IgD-negative memory B cell (primary cell): Measurements from ENCODE around the gene DOCK1. TPM values are rescaled to one million over a fixed set of nuclear protein-coding genes. Genes with fewer than 3 reads are reported as not detected.
"Not testable (repeated sequence)": the region's sequence is repeated elsewhere in the genome, so short reads cannot be mapped to it uniquely, and the experiment has no call there.

ENCODE experiments used
- H3K27ac Mint-ChIP-seq, 3 donors: one replicate each; pipeline ENCODE4 v1.8.0; 2020 to 2022; ENCODE audit warnings: mild to moderate bottlenecking in 3 of 3, mixed read lengths in 3 of 3, moderate library complexity in 1 of 3
- H3K27me3 Mint-ChIP-seq: one replicate; pipeline ENCODE4 v1.8.0; 2021; ENCODE audit warnings: mixed read lengths
- H3K36me3 Mint-ChIP-seq: one replicate; pipeline ENCODE4 v1.8.0; 2020; ENCODE audit warnings: mild to moderate bottlenecking, mixed read lengths
- H3K4me1 Mint-ChIP-seq, 3 donors: one replicate each; pipeline ENCODE4 v1.8.0; 2020 to 2022; ENCODE audit warnings: mixed read lengths in 3 of 3, mild to moderate bottlenecking in 1 of 3
- H3K4me3 Mint-ChIP-seq, 4 donors: one replicate each; pipeline ENCODE4 v1.8.0; 2020 to 2022; ENCODE audit warnings: mild to moderate bottlenecking in 4 of 4, mixed read lengths in 4 of 4, moderate library complexity in 3 of 4
- H3K9me3 Mint-ChIP-seq, 3 donors: one replicate each; pipeline ENCODE4 v1.8.0; 2020 to 2021; ENCODE audit warnings: mixed read lengths in 3 of 3, mild to moderate bottlenecking in 1 of 3
- polyA plus RNA-seq: library from polyadenylated mRNA; unstranded; fragments of 300-500 nt; fragmentation: Illumina TruSeq; gene quantifications from one replicate; pipeline ENCODE4 v1.2.3, GENCODE V29; 2021

Gene DOCK1
- polyA plus RNA-seq, 1 donor from 2014 or later = not detected

GRCh38 chr10:127308031-127308430 lies 402.8 kb downstream of the DOCK1 start:
- H3K9me3 Mint-ChIP-seq = peaks cover under 1 to 3% (median 2%) of the 10 kb centered on the region in 3 donors
- no peaks in the 10 kb centered on the region for H3K36me3 Mint-ChIP-seq
- peaks cover 0 to 2% (median 0%) of the 10 kb centered on the region in 3 donors for H3K4me1 Mint-ChIP-seq
- H3K4me3 Mint-ChIP-seq = no peak overlapping the region
- H3K27ac Mint-ChIP-seq = no peak overlapping the region
- H3K27me3 Mint-ChIP-seq = no peaks in the 10 kb centered on the region

GRCh38 chr10:127309619-127310018 lies 404.4 kb downstream of the DOCK1 start:
- H3K36me3 Mint-ChIP-seq, H3K4me1 Mint-ChIP-seq, H3K9me3 Mint-ChIP-seq, H3K27me3 Mint-ChIP-seq, H3K4me3 Mint-ChIP-seq: not testable (repeated sequence)
- H3K27ac Mint-ChIP-seq = peak overlapping the region in 1 of 3 donors; percentile 16

- peaks cover 0 to 1% (median 0%) of the 10 kb centered on the region in 3 donors for H3K4me1 Mint-ChIP-seq
- H3K27ac Mint-ChIP-seq = no peak overlapping the region
- no peak overlapping the region for H3K4me3 Mint-ChIP-seq
- H3K27me3 Mint-ChIP-seq = no peaks in the 10 kb centered on the region
- H3K36me3 Mint-ChIP-seq = no peaks in the 10 kb centered on the region
- H3K9me3 Mint-ChIP-seq = peaks cover 0 to 3% (median 0%) of the 10 kb centered on the region in 3 donors
Measured at GRCh38 chr10:127310430-127310829, 405.2 kb downstream of the DOCK1 start.

GRCh38 chr10:127310923-127311322 lies 405.7 kb downstream of the DOCK1 start:
- H3K4me3 Mint-ChIP-seq = no peak overlapping the region
- H3K4me1 Mint-ChIP-seq = peaks cover 0 to 1% (median 0%) of the 10 kb centered on the region in 3 donors
- H3K27ac Mint-ChIP-seq = no peak overlapping the region
- no peaks in the 10 kb centered on the region for H3K27me3 Mint-ChIP-seq
- no peaks in the 10 kb centered on the region for H3K36me3 Mint-ChIP-seq
- H3K9me3 Mint-ChIP-seq = peaks cover 0 to 3% (median 0%) of the 10 kb centered on the region in 3 donors

GRCh38 chr10:127313996-127314700 lies 408.9 kb downstream of the DOCK1 start:
- Mint-ChIP-seq H3K9me3 (peaks cover 0 to 4% (median 3%) of the 10 kb centered on the region in 3 donors), H3K27me3 (no peaks in the 10 kb centered on the region), H3K27ac (no peak overlapping the region), H3K4me1 (peaks cover 0 to 1% (median 0%) of the 10 kb centered on the region in 3 donors), H3K4me3 (no peak overlapping the region), H3K36me3 (no peaks in the 10 kb centered on the region)

- H3K27me3 Mint-ChIP-seq = no peaks in the 10 kb centered on the region
- H3K36me3 Mint-ChIP-seq = no peaks in the 10 kb centered on the region
- H3K4me1 Mint-ChIP-seq = peaks cover 0 to 1% (median 0%) of the 10 kb centered on the region in 3 donors
- no peak overlapping the region for H3K4me3 Mint-ChIP-seq
- H3K9me3 Mint-ChIP-seq = peaks cover 0 to 4% (median 0%) of the 10 kb centered on the region in 3 donors
- H3K27ac Mint-ChIP-seq = no peak overlapping the region
Measured at GRCh38 chr10:127314797-127315196, 409.6 kb downstream of the DOCK1 start.

- Mint-ChIP-seq H3K4me1 (peaks cover 0 to 1% (median 0%) of the 10 kb centered on the region in 3 donors), H3K4me3 (no peak overlapping the region), H3K27me3 (no peaks in the 10 kb centered on the region), H3K27ac (no peak overlapping the region), H3K36me3 (no peaks in the 10 kb centered on the region), H3K9me3 (peaks cover 0 to 4% (median 0%) of the 10 kb centered on the region in 3 donors)
Measured at GRCh38 chr10:127315888-127316287, 410.7 kb downstream of the DOCK1 start.

GRCh38 chr10:127318396-127318795 lies 413.2 kb downstream of the DOCK1 start:
- Mint-ChIP-seq H3K4me3 (no peak overlapping the region), H3K27me3 (no peaks in the 10 kb centered on the region), H3K27ac (no peak overlapping the region), H3K4me1 (peaks cover 0 to 1% (median 0%) of the 10 kb centered on the region in 3 donors), H3K36me3 (no peaks in the 10 kb centered on the region), H3K9me3 (peaks cover 0 to 4% (median 0%) of the 10 kb centered on the region in 3 donors)

GRCh38 chr10:127319271-127319670 lies 414.0 kb downstream of the DOCK1 start:
- Mint-ChIP-seq H3K4me3 (no peak overlapping the region), H3K27me3 (no peaks in the 10 kb centered on the region), H3K36me3 (no peaks in the 10 kb centered on the region), H3K9me3 (peaks cover 0 to 4% (median 0%) of the 10 kb centered on the region in 3 donors), H3K4me1 (no peaks in the 10 kb centered on the region), H3K27ac (no peak overlapping the region)

GRCh38 chr10:127319691-127320090 lies 414.5 kb downstream of the DOCK1 start:
- Mint-ChIP-seq H3K36me3 (no peaks in the 10 kb centered on the region), H3K27ac (no peak overlapping the region), H3K4me3 (no peak overlapping the region), H3K9me3 (peaks cover 0 to 4% (median 0%) of the 10 kb centered on the region in 3 donors), H3K4me1 (no peaks in the 10 kb centered on the region), H3K27me3 (no peaks in the 10 kb centered on the region)

GRCh38 chr10:127320176-127320575 lies 414.9 kb downstream of the DOCK1 start:
- Mint-ChIP-seq H3K4me1 (no peaks in the 10 kb centered on the region), H3K27me3 (no peaks in the 10 kb centered on the region), H3K4me3 (no peak overlapping the region), H3K9me3 (peaks cover 0 to 4% (median 0%) of the 10 kb centered on the region in 3 donors), H3K27ac (no peak overlapping the region), H3K36me3 (no peaks in the 10 kb centered on the region)

GRCh38 chr10:127322286-127322685 lies 417.1 kb downstream of the DOCK1 start:
- no peak overlapping the region for H3K4me3 Mint-ChIP-seq
- H3K9me3 Mint-ChIP-seq = peaks cover 0 to 4% (median 0%) of the 10 kb centered on the region in 3 donors
- H3K4me1 Mint-ChIP-seq = no peaks in the 10 kb centered on the region
- H3K36me3 Mint-ChIP-seq = no peaks in the 10 kb centered on the region
- H3K27ac Mint-ChIP-seq = no peak overlapping the region
- no peaks in the 10 kb centered on the region for H3K27me3 Mint-ChIP-seq

- Mint-ChIP-seq H3K4me3 (no peak overlapping the region), H3K4me1 (no peaks in the 10 kb centered on the region), H3K27ac (no peak overlapping the region), H3K9me3 (no peaks in the 10 kb centered on the region), H3K36me3 (peaks cover 2% of the 10 kb centered on the region), H3K27me3 (no peaks in the 10 kb centered on the region)
Measured at GRCh38 chr10:127325506-127325905, 420.3 kb downstream of the DOCK1 start.

GRCh38 chr10:127326883-127327282 lies 421.7 kb downstream of the DOCK1 start:
- H3K4me1 Mint-ChIP-seq = no peaks in the 10 kb centered on the region
- H3K27ac Mint-ChIP-seq = no peak overlapping the region
- no peaks in the 10 kb centered on the region for H3K9me3 Mint-ChIP-seq
- peaks cover 2% of the 10 kb centered on the region for H3K36me3 Mint-ChIP-seq
- H3K27me3 Mint-ChIP-seq = no peaks in the 10 kb centered on the region
- no peak overlapping the region for H3K4me3 Mint-ChIP-seq

- Mint-ChIP-seq H3K27ac (no peak overlapping the region), H3K4me3 (no peak overlapping the region), H3K9me3 (no peaks in the 10 kb centered on the region), H3K27me3 (no peaks in the 10 kb centered on the region), H3K36me3 (peaks cover 2% of the 10 kb centered on the region), H3K4me1 (no peaks in the 10 kb centered on the region)
Measured at GRCh38 chr10:127331696-127332095, 426.5 kb downstream of the DOCK1 start.

- no peaks in the 10 kb centered on the region for H3K9me3 Mint-ChIP-seq
Measured at GRCh38 chr10:127332631-127333030, 427.4 kb downstream of the DOCK1 start.

More at GRCh38 chr10:127332631-127333030, 427.4 kb downstream of the DOCK1 start:
- H3K36me3 Mint-ChIP-seq = peaks cover 2% of the 10 kb centered on the region
- no peaks in the 10 kb centered on the region for H3K4me1 Mint-ChIP-seq
- H3K27ac Mint-ChIP-seq = no peak overlapping the region
- H3K4me3 Mint-ChIP-seq = peak overlapping the region in 1 of 4 donors; percentile 1
- no peaks in the 10 kb centered on the region for H3K27me3 Mint-ChIP-seq
